Adrenal gland (tissue), 12 donors: Measurements from ENCODE around the gene RAB3IP. TPM values are rescaled to one million over a fixed set of nuclear protein-coding genes. Genes with fewer than 3 reads are reported as not detected.
"Not testable (repeated sequence)": the region's sequence is repeated elsewhere in the genome, so short reads cannot be mapped to it uniquely, and the experiment has no call there.

ENCODE experiments used
- DNase-seq, 7 donors: peaks; one replicate each; pipeline ENCODE4 v3.0.0-alpha.2; 2019 to 2020
- H3K27ac ChIP-seq, 5 donors: fragments of 200-600 bp; sonication (generic) in 4 of 5; 1 replicate in 3 of 5; 2 replicates in 2 of 5; pipeline versions ENCODE4 v1.5.1 to v1.8.0; 2016 to 2020; ENCODE audit warnings: mild to moderate bottlenecking in 1 of 5
- H3K27me3 ChIP-seq: fragments of 200-600 bp; 2 replicates; pipeline ENCODE4 v1.8.0; 2021
- H3K36me3 ChIP-seq, 2 donors: fragments of 200-600 bp; replicated peaks in 1 of 2; 1 replicate in 1 of 2; 2 replicates in 1 of 2; pipeline versions ENCODE4 v1.5.1 to v1.8.0; 2018 to 2022
- H3K4me1 ChIP-seq, 2 donors: fragments of 200-600 bp; replicated peaks in 1 of 2; 1 replicate in 1 of 2; 2 replicates in 1 of 2; pipeline versions ENCODE4 v1.5.1 to v1.8.0; 2018 to 2021
- H3K4me3 ChIP-seq, 4 donors: fragments of 200-600 bp; sonication (generic) in 3 of 4; one replicate each; pipeline ENCODE4 v1.5.1; 2016 to 2018
- H3K9me3 ChIP-seq, 3 donors: fragments of 200-600 bp; sonication (generic) in 1 of 3; replicated peaks in 1 of 3; 1 replicate in 2 of 3; 2 replicates in 1 of 3; pipeline versions ENCODE4 v1.5.1 to v1.8.0; 2016 to 2021
- POLR2A ChIP-seq, 2 donors: fragments of 450-650 bp; IDR thresholded peaks; one replicate each; pipeline ENCODE4 v1.6.1; 2017; ENCODE audit warnings: antibody characterized with exemption in 2 of 2, mild to moderate bottlenecking in 2 of 2, moderate library complexity in 1 of 2
- WGBS, 4 donors: extraction: QIAGEN DNeasy Blood & Tissue Kit in 2 of 4; methylation state at CpG; one replicate each; pipeline versions ENCODE4 v1.1.5 to v1.1.7; 2013 to 2017; 5-methylcytosine and 5-hydroxymethylcytosine counted together
- intact Hi-C, 2 donors: fragments of 100-400 bp; cut with DNase I; formaldehyde crosslinking; loops; one replicate each; pipeline versions ENCODE4 v1.14.1 to v1.15.0; 2022 to 2023
- polyA plus RNA-seq, 3 donors: library from polyadenylated mRNA; stranded (reverse); fragments of 200-250 nt in 2 of 3; fragments of 350-450 nt in 1 of 3; fragmentation: Illumina TruSeq in 1 of 3; extraction: RNeasy Lipid Tissue Mini Kit (QIAGEN cat#74804) in 1 of 3; gene quantifications; one replicate each; pipeline ENCODE4 v1.2.3, GENCODE V29; 2013 to 2014
- total RNA-seq, 9 donors: library from RNA; depleted of rRNA in 4 of 9; stranded (reverse); fragments of >200 nt in 4 of 9; fragments of 120-200 nt in 1 of 9; fragmentation: NEBNext Ultra II Directional in 1 of 9; extraction: Animal tissue kit (Norgen Biotek cat#: 25700) in 1 of 9; gene quantifications; one replicate each; pipeline versions ENCODE4 v1.1.0 to v1.2.4, GENCODE V29; 2013 to 2023
- TF ChIP-seq, protein P1 (sequence below), 6 experiments: fragments of 450-650 bp in 4 of 6; fragments of 200-600 bp in 2 of 6; sonication (generic) in 1 of 6; IDR thresholded peaks; 1 replicate in 5 of 6; 2 replicates in 1 of 6; pipeline versions ENCODE4 v1.5.1 to v1.8.0; 2016 to 2021; ENCODE audit warnings: antibody characterized with exemption in 6 of 6, mild to moderate bottlenecking in 2 of 6, moderate library complexity in 1 of 6
- donor health status: healthy with polysubstance abuse.
- donor health status: Bipolar disorder and iron deficiency.
- donor health status: DM: yes; HTN: yes; CAD: no.
- donor health status: DM: no; HTN: no; CAD: no.
- donor health status: DM: no; HTN: no; CAD: no.
- donor health status: DM: yes; HTN: yes; CAD: no.

RAB3IP gene
- total and polyA plus RNA-seq, 12 donors, result 15.4 to 61.9 (median 27.9) TPM

- Histone ChIP-seq H3K4me1 (no peaks in the 10 kb centered on the region), H3K9me3 (peaks cover 0 to 4% (median 0%) of the 10 kb centered on the region in 3 donors), H3K36me3 (no peaks in the 10 kb centered on the region), H3K27me3 (no peaks in the 10 kb centered on the region), H3K27ac (no peak overlapping the region), H3K4me3 (no peak overlapping the region)
- DNase-seq, result no peak
- no peak for TF ChIP-seq POLR2A (IDR thresholded peaks at IDR 0.05)
- TF ChIP-seq, protein P1, sequence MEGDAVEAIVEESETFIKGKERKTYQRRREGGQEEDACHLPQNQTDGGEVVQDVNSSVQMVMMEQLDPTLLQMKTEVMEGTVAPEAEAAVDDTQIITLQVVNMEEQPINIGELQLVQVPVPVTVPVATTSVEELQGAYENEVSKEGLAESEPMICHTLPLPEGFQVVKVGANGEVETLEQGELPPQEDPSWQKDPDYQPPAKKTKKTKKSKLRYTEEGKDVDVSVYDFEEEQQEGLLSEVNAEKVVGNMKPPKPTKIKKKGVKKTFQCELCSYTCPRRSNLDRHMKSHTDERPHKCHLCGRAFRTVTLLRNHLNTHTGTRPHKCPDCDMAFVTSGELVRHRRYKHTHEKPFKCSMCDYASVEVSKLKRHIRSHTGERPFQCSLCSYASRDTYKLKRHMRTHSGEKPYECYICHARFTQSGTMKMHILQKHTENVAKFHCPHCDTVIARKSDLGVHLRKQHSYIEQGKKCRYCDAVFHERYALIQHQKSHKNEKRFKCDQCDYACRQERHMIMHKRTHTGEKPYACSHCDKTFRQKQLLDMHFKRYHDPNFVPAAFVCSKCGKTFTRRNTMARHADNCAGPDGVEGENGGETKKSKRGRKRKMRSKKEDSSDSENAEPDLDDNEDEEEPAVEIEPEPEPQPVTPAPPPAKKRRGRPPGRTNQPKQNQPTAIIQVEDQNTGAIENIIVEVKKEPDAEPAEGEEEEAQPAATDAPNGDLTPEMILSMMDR (IDR thresholded peaks at IDR 0.05), result no peak
- WGBS, 4 donors, result 86 to 99% (median 90%) methylated on average over 2 of the region's 2 CpGs
- intact Hi-C loops, result no loop called here
Measured at GRCh38 chr12:69792533-69792932, 53.9 kb downstream of the RAB3IP start.

- H3K4me1 ChIP-seq, H3K4me3 ChIP-seq, H3K27me3 ChIP-seq, H3K36me3 ChIP-seq, H3K27ac ChIP-seq, H3K9me3 ChIP-seq, DNase-seq, intact Hi-C loops: not testable (repeated sequence)
- WGBS, 4 donors, result 92 to 98% (median 96%) methylated on average over 7 to 62 of the region's 62 CpGs
Measured at GRCh38 chr12:69807101-69807897, 68.6 kb downstream of the RAB3IP start.

DNA sequence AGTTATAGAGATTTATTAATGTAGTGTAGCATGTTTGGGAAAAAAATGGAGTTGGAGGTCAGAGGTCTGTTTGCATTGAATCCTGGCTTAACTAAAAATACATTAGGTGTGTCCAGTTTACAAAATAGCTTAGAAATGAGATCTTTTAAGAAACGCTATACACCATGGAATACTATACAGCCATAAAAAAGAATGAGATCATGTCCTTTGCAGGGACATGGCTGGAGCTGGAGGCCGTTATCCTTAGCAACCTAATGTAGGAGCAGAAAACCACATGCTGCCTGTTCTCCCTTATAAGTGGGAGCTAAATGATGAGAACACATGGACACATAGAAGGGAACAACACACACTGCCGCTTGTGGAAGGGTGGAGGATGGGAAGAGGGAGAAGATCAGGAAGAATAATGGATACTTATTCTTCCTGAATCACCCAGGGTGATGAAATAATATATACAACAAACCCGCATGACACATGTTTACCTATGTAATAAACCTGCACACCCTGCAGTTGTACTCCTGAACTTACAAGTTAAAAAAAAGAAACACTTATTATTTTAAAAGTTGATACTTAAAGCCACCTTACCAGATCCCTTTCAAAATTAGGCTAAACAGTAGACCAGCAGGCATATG is 72.3 kb downstream of the RAB3IP start:
- Histone ChIP-seq H3K4me3 (no peak overlapping the region), H3K9me3 (no peaks in the 10 kb centered on the region), H3K27me3 (no peaks in the 10 kb centered on the region), H3K4me1 (no peaks in the 10 kb centered on the region), H3K27ac (no peak overlapping the region), H3K36me3 (no peaks in the 10 kb centered on the region)
- no peak for TF ChIP-seq POLR2A (IDR thresholded peaks at IDR 0.05)
- TF ChIP-seq, protein P1 (IDR thresholded peaks at IDR 0.05), result no peak
- intact Hi-C loops, result no loop called here
- WGBS, 4 donors, result 73 to 97% (median 87%) methylated on average over 4 of the region's 4 CpGs
- DNase-seq, result no peak

GRCh38 chr12:69816082-69816481 is 77.4 kb downstream of the RAB3IP start:
- no peaks in the 10 kb centered on the region for H3K36me3 ChIP-seq
- no peak overlapping the region for H3K27ac ChIP-seq
- intact Hi-C loops, result no loop called here
- no peak for DNase-seq
- TF ChIP-seq, protein P1 (IDR thresholded peaks at IDR 0.05), result no peak
- no peaks in the 10 kb centered on the region for H3K9me3 ChIP-seq
- H3K4me1 ChIP-seq, result no peaks in the 10 kb centered on the region
- WGBS, 4 donors, result 95 to 96% (median 96%) methylated on average over 3 of the region's 3 CpGs
- no peak overlapping the region for H3K4me3 ChIP-seq
- H3K27me3 ChIP-seq, result no peaks in the 10 kb centered on the region
